IMR-90 (cell line): ENCODE results near the gene OR52E6. TPM values are rescaled to one million over a fixed set of nuclear protein-coding genes. Genes with fewer than 3 reads are reported as not detected.

ENCODE experiments used
- ATAC-seq: fragments of 200-7000 bp; cut with Tn5 transposase; 2 replicates; pipeline ENCODE4 v1.9.1; 2020; ENCODE audit warnings: low read depth, mild to moderate bottlenecking, moderate library complexity
- BruUV-seq: library from RNA; stranded (reverse); fragments of 400-500 nt; replicated peaks from 2 replicates; lab custom pipeline; 2021; lab: Mats Ljungman, UMichigan
- CTCF ChIA-PET: fragments of 300-600 bp; formaldehyde crosslinking; extraction: SDS; loops from one replicate; lab custom pipeline; 2021; ENCODE audit warnings: antibody characterized with exemption; lab: Yijun Ruan, JAX
- POLR2A ChIA-PET: fragments of 300-600 bp; sonication (Branson Sonifier 250); formaldehyde crosslinking; loops from one replicate; lab custom pipeline; 2022; ENCODE audit warnings: antibody characterized with exemption; ENCODE audit not compliant: unreplicated experiment; lab: Charles Lee
- DNase-seq: peaks from one replicate; pipeline ENCODE4 v3.0.0; 2013
- H2AFZ ChIP-seq: replicated peaks from 2 replicates; pipeline ENCODE3; 2013; ENCODE audit warnings: low read length, mild to moderate bottlenecking; ENCODE audit not compliant: poor library complexity
- H2AK5ac ChIP-seq: 2 replicates; pipeline ENCODE4 v1.6.1; 2013; ENCODE audit warnings: low read depth, low read length, inconsistent platforms
- H2AK9ac ChIP-seq: replicated peaks from 2 replicates; pipeline ENCODE3; 2013; ENCODE audit warnings: mild to moderate bottlenecking, low read depth, low read length, moderate library complexity; ENCODE audit not compliant: poor library complexity
- H2BK120ac ChIP-seq: 2 replicates; pipeline ENCODE4 v1.6.1; 2013; ENCODE audit warnings: low read depth, low read length, inconsistent platforms
- H2BK15ac ChIP-seq: 3 replicates; pipeline ENCODE4 v1.6.1; 2013; ENCODE audit warnings: low read depth, low read length, inconsistent platforms
- H2BK20ac ChIP-seq: 2 replicates; pipeline ENCODE4 v1.6.1; 2013; ENCODE audit warnings: low read depth, mild to moderate bottlenecking, inconsistent platforms, low read length, moderate library complexity
- H2BK5ac ChIP-seq: 2 replicates; pipeline ENCODE4 v1.6.1; 2013; ENCODE audit warnings: mild to moderate bottlenecking, low read depth, low read length, inconsistent platforms; ENCODE audit not compliant: poor library complexity, severe bottlenecking
- H3K14ac ChIP-seq: replicated peaks from 2 replicates; pipeline ENCODE4 v1.6.1; 2013; ENCODE audit warnings: low read depth, low read length, inconsistent platforms
- H3K18ac ChIP-seq: 2 replicates; pipeline ENCODE4 v1.6.1; 2013; ENCODE audit warnings: low read depth, low read length, control low read depth
- H3K23ac ChIP-seq: 2 replicates; pipeline ENCODE4 v1.6.1; 2013; ENCODE audit warnings: low read depth, low read length, inconsistent platforms
- H3K27ac ChIP-seq: 2 replicates; pipeline ENCODE4 v1.5.1; 2013; ENCODE audit warnings: mild to moderate bottlenecking, control low read depth, low read length; ENCODE audit not compliant: insufficient read depth
- H3K27me3 ChIP-seq: 2 replicates; pipeline ENCODE4 v1.6.1; 2013; ENCODE audit warnings: low read length; ENCODE audit not compliant: control insufficient read depth, insufficient read depth
- H3K36me3 ChIP-seq: 2 replicates; pipeline ENCODE4 v1.6.1; 2013; ENCODE audit warnings: low read length, mixed read lengths; ENCODE audit not compliant: control insufficient read depth, insufficient read depth
- H3K4ac ChIP-seq: 2 replicates; pipeline ENCODE4 v1.6.1; 2013; ENCODE audit warnings: low read depth, low read length, inconsistent platforms
- H3K4me1 ChIP-seq: 2 replicates; pipeline ENCODE4 v1.6.1; 2013; ENCODE audit warnings: low read length, mixed read lengths; ENCODE audit not compliant: control insufficient read depth, insufficient read depth
- H3K4me2 ChIP-seq: 2 replicates; pipeline ENCODE4 v1.6.1; 2013; ENCODE audit warnings: low read depth, mild to moderate bottlenecking, control low read depth, low read length, moderate library complexity
- H3K4me3 ChIP-seq: 2 replicates; pipeline ENCODE4 v1.5.1; 2013; ENCODE audit warnings: low read depth, mild to moderate bottlenecking, control low read depth, low read length, moderate library complexity; ENCODE audit not compliant: insufficient read depth
- H3K56ac ChIP-seq: 2 replicates; pipeline ENCODE4 v1.6.1; 2013; ENCODE audit warnings: low read length, inconsistent platforms; ENCODE audit not compliant: insufficient read depth; ENCODE audit errors: extremely low read depth
- H3K79me1 ChIP-seq, 2 experiments: 2 replicates each; pipeline ENCODE4 v1.6.1; 2013; ENCODE audit warnings: low read length in 2 of 2, inconsistent platforms in 1 of 2, low read depth in 1 of 2
- H3K9ac ChIP-seq: 2 replicates; pipeline ENCODE4 v1.6.1; 2013; ENCODE audit warnings: low read depth, low read length, control low read depth
- H3K9me1 ChIP-seq: 2 replicates; pipeline ENCODE4 v1.6.1; 2013; ENCODE audit warnings: low read length, inconsistent platforms; ENCODE audit not compliant: insufficient read depth
- H3K9me3 ChIP-seq: 2 replicates; pipeline ENCODE4 v1.6.1; 2013; ENCODE audit warnings: low read length; ENCODE audit not compliant: control insufficient read depth, insufficient read depth
- H4K20me1 ChIP-seq: 2 replicates; pipeline ENCODE4 v1.6.1; 2013; ENCODE audit warnings: low read length, inconsistent platforms; ENCODE audit not compliant: insufficient read depth
- H4K5ac ChIP-seq: 2 replicates; pipeline ENCODE4 v1.6.1; 2013; ENCODE audit warnings: mild to moderate bottlenecking, low read depth, low read length, control low read depth
- H4K8ac ChIP-seq, 2 experiments: 2 replicates each; pipeline ENCODE4 v1.6.1; 2013; ENCODE audit warnings: low read depth in 2 of 2, low read length in 2 of 2, control low read depth in 1 of 2, inconsistent platforms in 1 of 2
- H4K91ac ChIP-seq: 2 replicates; pipeline ENCODE4 v1.6.1; 2013; ENCODE audit warnings: low read depth, low read length, inconsistent platforms; ENCODE audit not compliant: insufficient read depth
- BHLHE40 ChIP-seq: fragments of 150-350 bp; IDR thresholded peaks from 2 replicates; pipeline ENCODE4 v1.6.1; 2016; ENCODE audit warnings: mild to moderate bottlenecking, low read depth, low read length
- CEBPB ChIP-seq: IDR thresholded peaks from 2 replicates; pipeline ENCODE4 v1.6.1; 2012; ENCODE audit warnings: low read depth, low read length, improper control_type of control experiment
- CHD1 ChIP-seq: IDR thresholded peaks from 2 replicates; pipeline ENCODE4 v1.6.1; 2012; ENCODE audit warnings: low read depth, low read length, improper control_type of control experiment
- FOS ChIP-seq: fragments of 150-350 bp; IDR thresholded peaks from 2 replicates; pipeline ENCODE4 v1.6.1; 2016; ENCODE audit warnings: low read depth, low read length
- MAZ ChIP-seq: IDR thresholded peaks from 2 replicates; pipeline ENCODE4 v1.6.1; 2012; ENCODE audit warnings: low read depth, mild to moderate bottlenecking, low read length, improper control_type of control experiment, moderate library complexity, borderline replicate concordance
- MXI1 ChIP-seq: IDR thresholded peaks from 2 replicates; pipeline ENCODE4 v1.6.1; 2012; ENCODE audit warnings: low read depth, mild to moderate bottlenecking, low read length, moderate library complexity, borderline replicate concordance
- NFE2L2 ChIP-seq: fragments of 150-350 bp; IDR thresholded peaks from 2 replicates; pipeline ENCODE4 v1.6.1; 2016; ENCODE audit warnings: low read depth, mild to moderate bottlenecking, low read length
- POLR2A ChIP-seq: IDR thresholded peaks from 2 replicates; pipeline ENCODE4 v1.6.1; 2012; ENCODE audit warnings: mild to moderate bottlenecking, low read depth, low read length
- RAD21 ChIP-seq: IDR thresholded peaks from 2 replicates; pipeline ENCODE4 v1.6.1; 2012; ENCODE audit warnings: low read length, improper control_type of control experiment
- RFX5 ChIP-seq: IDR thresholded peaks from 2 replicates; pipeline ENCODE4 v1.8.0; 2012; ENCODE audit warnings: low read depth, mild to moderate bottlenecking, low read length, moderate library complexity
- USF2 ChIP-seq: fragments of 150-350 bp; IDR thresholded peaks from 2 replicates; pipeline ENCODE4 v1.6.1; 2017; ENCODE audit warnings: mild to moderate bottlenecking, antibody characterized with exemption, low read length, low read depth
- WGBS, 2 experiments: methylation state at CpG; one replicate each; pipeline versions ENCODE4 v1.1.5 to v1.1.7; 2013; ENCODE audit warnings: missing lambda C conversion rate in 2 of 2; ENCODE audit not compliant: insufficient read length in 1 of 2; ENCODE audit errors: extremely low coverage in 2 of 2; 5-methylcytosine and 5-hydroxymethylcytosine counted together
- dilution Hi-C: fragments of 300-500 bp; cut with HindIII; formaldehyde crosslinking; loops from one replicate; pipeline ENCODE4 v1.14.3; 2018; ENCODE audit warnings: low sequenced_read_pairs; ENCODE audit not compliant: unreplicated experiment
- in situ Hi-C: fragments of 300-500 bp; cut with MboI; formaldehyde crosslinking; loops from 3 replicates; pipeline ENCODE4 v1.14.3; 2019; ENCODE audit warnings: low sequenced_read_pairs, inconsistent platforms, mixed read lengths
- intact Hi-C: fragments of 100-400 bp; cut with micrococcal nuclease; formaldehyde crosslinking; loops from 2 replicates; pipeline ENCODE4 v1.10.0; 2022
- polyA plus RNA-seq, 3 experiments: library from polyadenylated mRNA; depleted of rRNA; stranded (reverse); fragments of >200 nt; gene quantifications; 2 replicates each; pipeline ENCODE4 v1.2.3, GENCODE V29; 2012; ENCODE audit warnings: low replicate concordance in 1 of 3
- total RNA-seq: library from RNA; depleted of rRNA; stranded (reverse); fragments of >200 nt; gene quantifications from 2 replicates; pipeline ENCODE4 v1.2.3, GENCODE V29; 2012
- TF ChIP-seq, protein P1 (sequence below): fragments of 150-350 bp; IDR thresholded peaks from 2 replicates; pipeline ENCODE4 v1.6.1; 2016; ENCODE audit warnings: low read depth, mild to moderate bottlenecking, low read length, moderate library complexity, borderline replicate concordance
- TF ChIP-seq, protein P2 (sequence below): conservative IDR thresholded peaks from 2 replicates; pipeline ENCODE4 v1.5.1; 2012; ENCODE audit warnings: mild to moderate bottlenecking, low read depth, low read length, improper control_type of control experiment

The OR52E6 gene
- total and polyA plus RNA-seq, 2 of the 4 experiments (the other 2 are of a cell fraction): not detected

- no peak overlapping the region for H2AK9ac ChIP-seq
- H3K56ac ChIP-seq: no peak overlapping the region
- intact Hi-C loops (loop anchor here (2.0 to 10.0 kb wide), 5 partner anchors 125 to 1625 kb away; partner anchors contain the start of gene TRIM5), dilution Hi-C loops (no loop called here), in situ Hi-C loops (no loop called here)
- no peak overlapping the region for H3K9ac ChIP-seq
- no peak overlapping the region for H3K14ac ChIP-seq
- no peaks in the 10 kb centered on the region for H3K79me1 ChIP-seq
- peaks cover 5% of the 10 kb centered on the region for H3K27me3 ChIP-seq
- no peak overlapping the region for H3K4me2 ChIP-seq
- H3K23ac ChIP-seq: no peak overlapping the region
- no peak overlapping the region for H2BK120ac ChIP-seq
- no peak overlapping the region for H4K91ac ChIP-seq
- no peak overlapping the region for H3K4me3 ChIP-seq
- no peak overlapping the region for H4K8ac ChIP-seq
- no peaks in the 10 kb centered on the region for H3K9me1 ChIP-seq
- no peak overlapping the region for H3K27ac ChIP-seq
- CTCF ChIA-PET: interaction anchor here (0.6 to 1.9 kb wide), 2 partner anchors 126 to 334 kb away, joined by 4 to 8 read pairs; no protein-coding TSS in a partner anchor
- POLR2A ChIA-PET: no interaction called here
- no peak overlapping the region for H2AK5ac ChIP-seq
- H3K4ac ChIP-seq: no peak overlapping the region
- ATAC-seq (no peak), DNase-seq (no peak)
- no peak overlapping the region for H2AFZ ChIP-seq
- no peak for TF ChIP-seq POLR2A
- TF ChIP-seq NFE2L2: no peak
- TF ChIP-seq, protein P1, sequence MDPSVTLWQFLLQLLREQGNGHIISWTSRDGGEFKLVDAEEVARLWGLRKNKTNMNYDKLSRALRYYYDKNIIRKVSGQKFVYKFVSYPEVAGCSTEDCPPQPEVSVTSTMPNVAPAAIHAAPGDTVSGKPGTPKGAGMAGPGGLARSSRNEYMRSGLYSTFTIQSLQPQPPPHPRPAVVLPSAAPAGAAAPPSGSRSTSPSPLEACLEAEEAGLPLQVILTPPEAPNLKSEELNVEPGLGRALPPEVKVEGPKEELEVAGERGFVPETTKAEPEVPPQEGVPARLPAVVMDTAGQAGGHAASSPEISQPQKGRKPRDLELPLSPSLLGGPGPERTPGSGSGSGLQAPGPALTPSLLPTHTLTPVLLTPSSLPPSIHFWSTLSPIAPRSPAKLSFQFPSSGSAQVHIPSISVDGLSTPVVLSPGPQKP: no peak
- no peak for TF ChIP-seq RAD21
- TF ChIP-seq CHD1: no peak
- TF ChIP-seq FOS: no peak
- TF ChIP-seq RFX5: no peak
- TF ChIP-seq MXI1: no peak
- TF ChIP-seq USF2: no peak
- TF ChIP-seq MAZ: no peak
- TF ChIP-seq, protein P2, sequence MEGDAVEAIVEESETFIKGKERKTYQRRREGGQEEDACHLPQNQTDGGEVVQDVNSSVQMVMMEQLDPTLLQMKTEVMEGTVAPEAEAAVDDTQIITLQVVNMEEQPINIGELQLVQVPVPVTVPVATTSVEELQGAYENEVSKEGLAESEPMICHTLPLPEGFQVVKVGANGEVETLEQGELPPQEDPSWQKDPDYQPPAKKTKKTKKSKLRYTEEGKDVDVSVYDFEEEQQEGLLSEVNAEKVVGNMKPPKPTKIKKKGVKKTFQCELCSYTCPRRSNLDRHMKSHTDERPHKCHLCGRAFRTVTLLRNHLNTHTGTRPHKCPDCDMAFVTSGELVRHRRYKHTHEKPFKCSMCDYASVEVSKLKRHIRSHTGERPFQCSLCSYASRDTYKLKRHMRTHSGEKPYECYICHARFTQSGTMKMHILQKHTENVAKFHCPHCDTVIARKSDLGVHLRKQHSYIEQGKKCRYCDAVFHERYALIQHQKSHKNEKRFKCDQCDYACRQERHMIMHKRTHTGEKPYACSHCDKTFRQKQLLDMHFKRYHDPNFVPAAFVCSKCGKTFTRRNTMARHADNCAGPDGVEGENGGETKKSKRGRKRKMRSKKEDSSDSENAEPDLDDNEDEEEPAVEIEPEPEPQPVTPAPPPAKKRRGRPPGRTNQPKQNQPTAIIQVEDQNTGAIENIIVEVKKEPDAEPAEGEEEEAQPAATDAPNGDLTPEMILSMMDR: no peak
- TF ChIP-seq BHLHE40: no peak
- no peak for TF ChIP-seq CEBPB
- WGBS, 2 experiments: 100% methylated on average over 1 of the region's 6 CpGs; no CpG with 5 or more reads in 1 of the 2 experiments
- no peak overlapping the region for H4K5ac ChIP-seq
- no peak overlapping the region for H2BK5ac ChIP-seq
- H3K9me3 ChIP-seq: no peaks in the 10 kb centered on the region
- H3K36me3 ChIP-seq: no peaks in the 10 kb centered on the region
- H3K4me1 ChIP-seq: no peaks in the 10 kb centered on the region
- no peaks in the 10 kb centered on the region for H4K20me1 ChIP-seq
- H2BK20ac ChIP-seq: no peak overlapping the region
- no peak overlapping the region for H3K18ac ChIP-seq
- no peak overlapping the region for H2BK15ac ChIP-seq
- no TSS peak for BruUV-seq
Observed at GRCh38 chr11:5809905-5810795, 31.5 kb downstream of the OR52E6 start.
